HG03103 (cell line): ENCODE results near the gene MYOF.
"Not testable (repeated sequence)": the region's sequence is repeated elsewhere in the genome, so short reads cannot be mapped to it uniquely, and the experiment has no call there.

ENCODE experiments used
- ATAC-seq: cut with Tn5 transposase; IDR thresholded peaks from one replicate; pipeline ENCODE4 v1.9.1; 2021; ENCODE audit warnings: low read depth; ENCODE audit not compliant: unreplicated experiment

The MYOF gene

GRCh38 chr10:93457511-93457910, 24.6 kb downstream of the MYOF start:
- no peak for ATAC-seq

GRCh38 chr10:93456480-93456879, 25.7 kb downstream of the MYOF start:
- no peak for ATAC-seq

DNA sequence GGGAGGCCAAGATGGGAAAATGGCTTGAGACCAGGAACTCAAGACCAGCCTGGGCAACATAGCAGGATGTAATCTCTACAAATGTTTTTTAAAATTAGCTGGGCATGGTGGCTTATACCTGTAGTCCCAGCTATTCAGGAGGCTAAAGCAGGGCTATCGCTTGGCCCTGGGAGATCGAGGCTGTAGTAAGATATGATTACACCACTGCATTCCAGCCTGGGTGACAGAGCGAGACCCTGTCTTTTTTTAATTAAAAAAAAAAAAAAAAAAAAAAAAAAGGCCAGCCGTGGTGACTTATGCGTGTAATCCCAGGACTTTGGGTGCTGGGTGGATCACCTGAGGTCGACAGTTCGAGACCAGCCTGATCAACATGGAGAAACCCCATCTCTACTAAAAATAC, 27.4 kb downstream of the MYOF start:
- ATAC-seq: no peak

DNA sequence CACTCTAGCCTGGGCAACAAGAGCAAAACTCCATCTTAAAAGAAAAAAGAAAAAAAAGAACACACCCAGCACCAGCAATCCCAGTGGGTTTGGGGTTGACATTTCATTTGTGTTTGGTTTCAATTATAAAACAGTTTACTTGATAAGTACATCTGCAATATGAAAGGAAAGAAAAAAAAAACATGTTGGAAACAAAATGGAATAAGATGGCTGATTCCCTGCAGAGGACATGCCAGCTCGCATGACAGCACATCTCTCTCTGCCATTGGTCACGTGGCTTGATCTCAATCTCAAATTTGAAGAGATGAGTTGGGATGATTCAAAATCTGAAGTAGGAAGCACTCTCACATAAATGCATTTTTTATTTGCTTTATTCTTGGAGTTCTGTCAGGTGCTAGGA, 28.0 kb downstream of the MYOF start:
- no peak for ATAC-seq

DNA sequence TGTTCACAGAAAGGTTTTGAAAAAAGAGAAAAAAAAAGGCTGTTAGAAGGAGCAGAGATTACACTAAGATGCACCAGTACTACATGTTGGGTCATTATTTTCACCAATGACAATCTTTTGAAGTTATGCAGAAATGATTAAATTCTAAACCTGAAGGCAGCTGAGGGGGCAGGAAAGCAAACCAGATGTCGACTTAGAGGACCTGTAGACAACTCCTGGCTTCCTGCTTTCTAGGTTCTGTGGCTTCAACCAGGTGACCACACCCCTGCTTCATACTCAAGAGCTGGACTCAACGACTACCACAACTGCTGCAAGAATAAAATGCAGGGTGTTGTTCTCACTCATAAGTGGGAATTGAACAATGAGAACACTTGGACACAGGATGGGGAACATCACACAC, 30.0 kb downstream of the MYOF start:
- no peak for ATAC-seq

GRCh38 chr10:93451244-93451947, 30.7 kb downstream of the MYOF start:
- no peak for ATAC-seq

DNA sequence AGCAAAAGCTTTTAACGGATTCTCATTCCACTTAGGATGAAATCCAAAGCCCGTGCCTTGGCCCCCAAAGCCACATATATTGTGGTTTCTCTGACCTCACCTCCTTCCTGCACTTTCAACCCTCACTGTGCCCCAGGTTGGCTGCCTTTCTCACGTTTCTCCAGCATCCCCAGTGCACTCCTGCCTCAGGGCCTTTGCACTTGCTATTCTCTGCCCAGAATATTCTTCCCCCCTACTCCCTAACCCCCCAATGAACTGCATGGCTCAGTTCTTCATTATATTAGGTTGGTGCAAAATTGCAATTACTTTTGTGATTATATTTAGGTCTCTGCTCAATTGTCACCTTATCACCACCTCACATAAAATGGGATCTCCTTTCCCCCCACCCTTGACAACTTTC, 34.2 kb downstream of the MYOF start:
- no peak for ATAC-seq

DNA sequence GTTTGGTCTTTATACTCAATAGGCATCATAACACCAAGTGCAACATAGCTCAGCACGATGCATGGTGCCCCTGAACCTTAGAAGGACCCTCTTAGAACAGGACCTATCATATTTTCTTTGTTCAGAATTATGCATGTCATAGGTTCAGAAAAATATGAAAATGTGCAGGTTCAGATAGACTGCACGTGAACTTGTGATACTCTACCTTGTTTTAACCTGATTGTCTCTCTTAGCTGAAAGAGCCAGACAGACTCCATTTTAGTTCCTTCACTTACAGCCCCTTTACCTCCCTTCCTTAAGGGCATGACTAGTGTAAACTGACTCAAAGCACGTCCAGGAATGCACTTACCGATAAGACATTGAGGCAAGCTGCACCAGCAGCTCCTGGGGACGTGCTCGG, 35.1 kb downstream of the MYOF start:
- ATAC-seq: no peak

DNA sequence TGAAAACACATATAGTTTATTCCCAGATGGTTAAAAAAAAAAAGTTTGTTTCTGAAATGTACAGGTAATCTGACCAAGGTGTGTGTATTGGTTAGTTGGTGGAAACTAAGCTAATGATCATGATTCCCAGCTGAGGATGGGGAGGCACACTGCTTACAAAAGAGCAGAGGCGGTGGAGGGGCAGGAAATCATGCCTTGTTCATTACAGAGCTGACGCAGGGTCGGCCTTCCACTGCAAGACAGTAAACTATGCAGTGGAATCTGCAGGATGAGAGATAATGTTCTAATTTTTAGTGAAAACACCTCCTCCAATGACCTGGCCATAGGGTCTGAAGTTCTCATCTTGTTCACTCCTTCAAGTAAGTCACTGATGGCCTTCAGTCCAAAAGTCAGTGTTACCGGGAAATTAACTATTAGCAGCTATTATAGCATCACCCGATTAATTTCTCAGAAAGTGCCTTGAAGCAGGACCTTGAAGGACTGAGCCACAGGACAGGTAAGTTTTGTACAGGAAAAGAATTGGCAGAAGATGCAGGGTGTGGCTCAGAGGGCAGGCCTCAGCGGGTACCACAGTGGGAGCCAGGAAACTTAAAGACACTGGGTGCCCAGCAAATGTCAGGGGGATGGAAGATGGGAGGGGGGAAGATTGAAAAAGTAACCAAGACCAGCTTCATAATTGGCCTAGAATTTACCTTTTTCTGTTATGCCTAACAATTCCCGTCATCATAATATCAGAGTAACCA, 36.0 kb downstream of the MYOF start:
- ATAC-seq: no peak

DNA sequence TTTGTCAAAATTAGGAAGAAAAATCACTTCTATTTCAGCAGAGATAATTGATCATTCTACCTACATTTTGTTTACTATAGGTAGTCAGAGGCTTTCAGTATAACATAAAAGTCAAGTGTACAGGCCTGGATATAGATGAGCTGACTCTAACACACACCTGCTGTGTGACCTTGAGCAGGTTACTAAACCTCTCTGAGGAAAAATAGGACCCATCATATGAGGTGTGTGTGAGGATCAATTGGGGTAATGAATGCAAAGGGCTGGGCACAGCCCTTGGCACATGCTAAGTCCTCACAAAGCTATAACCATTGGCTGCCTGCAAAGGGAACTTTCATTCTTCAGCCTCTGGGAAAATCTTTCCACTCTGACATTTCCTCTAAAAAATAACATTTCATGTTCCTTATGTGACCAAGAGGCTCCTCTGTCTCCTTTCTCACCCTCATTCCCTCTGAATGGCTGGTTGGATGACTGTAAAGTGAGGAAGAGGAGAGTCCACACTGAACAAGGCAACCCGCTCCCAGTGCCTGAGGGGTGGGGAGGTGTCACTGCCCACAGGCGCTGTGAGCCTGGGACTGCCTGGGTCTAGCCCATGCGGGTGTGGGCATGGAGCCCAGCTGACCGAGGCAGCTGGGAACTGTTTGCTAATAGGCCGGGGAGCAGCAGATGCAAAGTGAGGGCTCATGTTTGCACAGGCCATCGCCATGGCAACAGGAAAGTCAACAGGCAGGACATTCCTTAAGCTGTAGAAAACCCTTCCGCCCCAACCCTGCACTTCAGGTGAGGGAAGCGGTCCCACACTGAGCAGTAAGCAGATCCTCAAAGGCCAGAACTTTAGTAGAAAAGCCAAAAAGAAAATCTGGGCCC, 36.8 kb downstream of the MYOF start:
- no peak for ATAC-seq

- no peak for ATAC-seq
Observed at GRCh38 chr10:93443481-93443880, 38.7 kb downstream of the MYOF start.

DNA sequence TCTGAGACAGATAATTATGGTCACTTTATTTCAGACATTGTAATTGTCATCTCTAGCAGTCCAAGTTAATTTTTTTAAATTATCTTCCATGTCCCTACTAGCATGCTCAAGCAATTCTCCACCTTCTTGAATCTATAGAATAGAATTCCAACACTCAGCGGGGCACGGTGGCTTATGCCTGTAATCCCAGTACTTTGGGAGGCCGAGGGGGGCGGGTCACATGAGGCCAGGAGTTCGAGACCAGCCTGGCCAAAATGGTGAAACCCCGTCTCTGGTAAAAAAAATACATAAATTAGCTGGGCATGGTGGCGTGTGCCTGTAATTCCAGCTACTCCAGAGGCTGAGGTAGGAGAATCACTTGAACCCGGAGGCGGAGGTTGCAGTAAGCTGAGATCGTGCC, 39.4 kb downstream of the MYOF start:
- not testable (repeated sequence) for ATAC-seq

GRCh38 chr10:93440591-93441091, 41.5 kb downstream of the MYOF start:
- ATAC-seq: no peak

GRCh38 chr10:93438613-93439253, 43.4 kb downstream of the MYOF start:
- no peak for ATAC-seq

DNA sequence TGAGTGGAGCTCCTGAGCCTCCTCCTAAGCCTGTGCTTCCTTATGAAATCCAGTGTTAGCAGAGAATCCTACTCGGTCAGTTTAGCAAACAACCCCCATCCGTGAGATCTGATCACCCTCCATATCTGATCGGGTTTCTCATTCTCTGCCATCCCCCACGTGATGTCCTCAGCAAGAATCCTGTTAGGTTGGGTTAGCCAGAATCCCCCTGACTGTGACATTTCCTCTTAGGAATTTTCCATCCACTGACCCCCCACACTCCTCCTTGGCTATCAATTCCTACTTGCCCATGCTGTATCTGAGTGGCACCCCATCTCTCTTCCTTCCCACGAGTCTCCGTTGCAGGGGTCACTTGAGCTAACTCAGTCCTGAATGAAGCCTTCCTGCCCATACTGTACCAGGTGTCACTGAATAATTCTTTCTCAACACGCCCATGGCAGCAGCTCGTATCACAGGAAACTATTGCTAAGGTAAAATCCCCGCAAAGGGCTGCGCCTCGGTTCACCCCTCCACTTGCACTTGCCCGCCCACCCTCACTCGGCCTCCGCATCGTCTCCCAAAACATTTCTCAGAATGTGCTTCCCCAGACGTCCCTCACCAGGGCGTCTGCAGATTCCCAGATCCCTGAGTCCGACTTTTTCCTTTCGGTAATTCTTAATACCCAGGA, 44.1 kb downstream of the MYOF start:
- ATAC-seq: no peak

DNA sequence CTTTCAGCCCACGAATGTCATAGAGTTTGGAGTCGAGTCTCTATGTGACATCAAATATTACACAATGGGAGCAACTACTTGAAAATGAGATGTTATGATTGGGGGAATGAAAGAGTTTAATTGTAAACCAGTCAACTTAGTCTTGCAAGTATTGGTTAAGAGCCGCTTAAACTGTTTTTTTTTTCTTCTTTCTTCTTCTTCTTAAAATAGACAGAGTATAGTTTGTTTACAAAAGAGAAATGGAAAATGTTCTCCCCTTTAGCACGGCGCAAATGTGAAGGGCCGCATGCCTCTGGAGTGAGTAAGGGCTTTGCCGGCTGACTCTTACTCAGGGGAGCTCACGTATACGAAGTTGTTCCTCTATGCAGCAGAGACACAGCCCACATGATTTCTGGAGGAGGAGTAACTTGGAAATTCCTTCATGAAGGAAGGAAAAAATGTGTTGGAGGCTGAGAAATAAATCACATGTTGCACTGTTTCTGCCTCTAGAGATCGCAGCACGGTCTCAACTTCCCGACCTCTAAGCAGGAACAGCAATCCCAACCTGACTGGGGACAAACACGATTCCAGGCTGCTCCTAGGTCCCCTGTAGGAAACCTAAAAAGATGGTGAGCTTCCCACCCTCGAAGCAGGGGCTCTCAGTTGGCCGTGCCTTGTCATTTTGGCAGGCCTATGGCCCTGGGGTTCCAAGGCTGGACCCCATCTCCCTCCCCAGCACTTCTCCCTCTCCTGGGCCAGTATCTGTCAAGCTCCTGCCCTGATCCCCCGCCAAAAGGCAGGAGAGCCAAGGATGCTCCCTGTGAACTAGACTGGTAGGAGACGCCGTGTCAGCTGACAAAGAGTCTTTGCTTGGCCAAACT, 44.8 kb downstream of the MYOF start:
- ATAC-seq: no peak

DNA sequence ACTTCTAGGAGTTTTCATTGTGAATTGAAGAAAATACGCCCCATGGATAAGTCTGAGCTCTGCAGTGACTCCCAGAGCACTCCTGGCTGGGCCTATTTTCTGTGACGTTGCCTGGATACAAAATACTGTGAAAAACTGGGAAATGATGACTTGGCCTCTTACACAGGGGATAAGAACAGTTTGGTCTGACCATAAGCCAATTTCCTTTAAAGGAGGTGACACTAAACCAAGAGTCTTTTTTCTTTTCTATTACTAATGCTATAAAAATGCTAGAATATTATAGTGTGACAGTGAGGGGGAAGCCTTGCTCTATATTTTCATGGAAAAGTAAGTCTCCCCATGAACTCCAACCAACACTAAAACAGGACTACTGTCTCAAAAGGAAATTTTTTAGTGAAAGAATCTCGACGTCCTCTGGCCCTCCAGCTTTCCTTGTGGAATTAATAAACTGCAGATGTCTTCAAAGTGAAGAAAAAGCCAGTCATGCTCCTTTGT, 45.5 kb downstream of the MYOF start:
- no peak for ATAC-seq

- ATAC-seq: no peak
Observed at GRCh38 chr10:93435621-93436397, 46.3 kb downstream of the MYOF start.
